ENCODE results near the gene TMEM151A.

TMEM151A gene

DNA sequence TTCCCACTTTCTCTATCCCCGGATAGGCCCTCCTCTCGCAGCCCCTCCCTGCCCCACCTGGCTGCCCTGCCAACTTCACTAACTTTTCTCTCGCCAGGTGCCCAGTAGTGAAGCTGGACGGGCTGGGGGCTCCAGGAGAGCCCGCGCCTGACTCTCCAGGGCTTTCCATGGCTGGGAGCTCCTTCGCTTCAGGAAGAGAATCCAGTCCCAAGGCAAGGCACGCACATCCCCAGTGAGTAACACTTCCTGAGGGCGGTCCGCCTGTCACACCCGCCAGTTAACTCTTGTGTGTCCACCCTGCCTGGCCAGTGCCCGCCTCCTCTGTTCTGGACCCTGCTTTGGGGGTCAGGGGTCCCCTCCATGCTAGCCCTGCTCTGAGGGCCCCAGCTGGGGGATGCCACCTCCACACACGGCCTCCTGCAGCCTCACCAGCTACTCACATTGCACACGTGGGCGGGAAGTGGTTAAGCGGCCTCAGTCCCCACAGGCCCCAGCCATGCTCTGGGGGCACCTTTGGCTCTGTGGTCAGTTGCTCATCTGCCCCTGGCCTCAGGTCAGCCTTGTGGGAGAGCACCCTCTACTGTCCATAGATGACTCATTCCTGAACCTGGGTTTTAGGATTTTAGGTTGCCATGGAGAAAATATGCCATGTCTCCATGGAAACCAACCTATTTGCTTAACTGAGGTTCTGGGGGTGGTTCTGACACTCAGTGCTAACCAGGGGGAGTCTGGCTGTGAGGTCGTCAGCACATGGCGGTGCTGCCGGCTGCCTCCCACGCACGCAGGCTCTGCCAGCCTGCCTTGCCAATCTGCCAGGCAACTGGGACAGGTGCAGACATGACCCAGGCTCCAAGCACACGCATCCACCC lies 44.8 kb downstream of the TMEM151A start, which contains the start of gene RIN1:
Gene RIN1 (minus strand): TSS at position 201 of the 869 bp plus-strand sequence. CDS start 32 bp downstream, at position 169.
- DNase-seq (ENCODE audit: low read depth): peak; percentile 95

DNA sequence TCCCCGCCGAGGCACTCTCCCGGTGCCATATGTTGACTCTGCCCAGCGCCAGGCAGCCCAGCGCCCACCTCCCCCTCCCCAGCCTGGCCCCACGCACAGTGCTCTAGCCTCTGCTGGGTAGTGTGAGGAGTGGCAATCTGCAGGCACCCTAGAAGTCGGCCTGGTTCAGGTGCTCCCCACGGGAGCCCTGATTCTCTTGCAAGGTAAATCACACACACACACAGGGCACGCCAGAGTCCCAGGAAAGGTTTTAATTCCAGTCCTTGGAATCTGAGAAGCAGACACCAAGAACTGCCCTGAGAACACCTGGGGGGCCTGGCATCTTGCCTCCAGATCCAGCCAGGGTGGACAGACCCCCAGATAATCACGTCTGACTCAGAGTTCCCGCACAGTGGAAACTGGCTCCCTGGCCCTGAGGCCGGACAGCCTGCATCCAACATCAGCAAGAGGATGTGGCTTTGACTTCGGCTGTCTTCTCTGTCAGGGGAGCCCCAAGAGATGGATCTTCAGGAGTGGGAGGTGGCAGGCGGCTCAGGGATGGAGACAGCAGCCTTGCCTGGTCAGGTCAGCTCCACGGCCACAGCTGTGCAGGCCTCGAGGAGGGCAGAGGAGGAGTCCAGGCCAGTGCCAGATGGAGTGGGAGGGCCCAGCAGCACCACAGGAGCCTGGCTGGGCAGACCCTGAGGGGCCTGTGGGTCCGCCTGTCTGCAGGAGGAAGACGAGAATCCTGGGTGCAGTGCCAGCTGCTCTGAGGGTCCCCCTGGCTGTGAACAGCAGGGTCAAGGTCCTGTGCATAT lies 45.6 kb downstream of the TMEM151A start:
- no peak for DNase-seq (ENCODE audit: low read depth)

DNA sequence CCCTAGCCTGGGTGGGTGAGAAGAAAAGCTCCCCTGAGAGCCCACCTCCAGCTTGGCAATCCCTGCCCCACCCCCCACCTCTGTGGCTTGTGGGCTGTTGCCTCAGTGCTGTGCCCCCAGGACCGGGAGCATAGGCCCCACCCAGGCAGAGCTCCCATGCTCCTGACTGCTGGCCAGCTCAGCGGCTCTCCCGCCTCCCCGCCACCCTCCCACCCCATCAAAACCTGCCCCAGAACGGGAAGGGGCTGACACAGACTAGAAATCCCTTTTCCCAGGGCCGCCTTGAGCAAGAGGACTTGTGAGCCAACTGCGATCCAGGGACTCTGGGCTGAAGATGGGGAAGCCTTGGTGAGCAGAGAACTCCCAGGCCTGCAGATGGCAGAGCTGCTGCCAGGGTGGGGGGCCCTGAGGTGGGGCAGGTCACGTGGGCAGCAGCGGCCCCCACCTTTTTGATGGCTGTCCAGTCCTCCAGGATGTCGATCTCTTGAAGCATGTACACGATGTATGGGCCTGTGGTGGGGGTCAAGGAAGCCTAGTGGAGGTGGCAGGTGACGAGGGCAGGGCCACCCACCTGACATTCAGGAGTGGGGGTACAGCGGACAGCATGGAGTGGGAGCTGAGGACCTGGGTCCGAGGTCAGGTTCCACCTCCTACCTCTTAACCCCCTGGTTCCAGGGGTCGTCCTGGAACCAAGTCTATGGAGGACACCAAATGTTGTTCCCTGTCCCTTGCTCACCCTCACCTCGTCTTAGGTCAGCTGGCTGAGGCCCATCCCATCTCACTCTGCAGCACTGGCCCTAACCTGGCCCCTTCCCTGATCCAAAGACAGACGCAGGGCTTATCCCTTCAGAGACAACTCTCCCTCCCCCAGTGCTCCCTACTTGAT lies 46.8 kb downstream of the TMEM151A start:
- DNase-seq (ENCODE audit: low read depth): no peak

DNA sequence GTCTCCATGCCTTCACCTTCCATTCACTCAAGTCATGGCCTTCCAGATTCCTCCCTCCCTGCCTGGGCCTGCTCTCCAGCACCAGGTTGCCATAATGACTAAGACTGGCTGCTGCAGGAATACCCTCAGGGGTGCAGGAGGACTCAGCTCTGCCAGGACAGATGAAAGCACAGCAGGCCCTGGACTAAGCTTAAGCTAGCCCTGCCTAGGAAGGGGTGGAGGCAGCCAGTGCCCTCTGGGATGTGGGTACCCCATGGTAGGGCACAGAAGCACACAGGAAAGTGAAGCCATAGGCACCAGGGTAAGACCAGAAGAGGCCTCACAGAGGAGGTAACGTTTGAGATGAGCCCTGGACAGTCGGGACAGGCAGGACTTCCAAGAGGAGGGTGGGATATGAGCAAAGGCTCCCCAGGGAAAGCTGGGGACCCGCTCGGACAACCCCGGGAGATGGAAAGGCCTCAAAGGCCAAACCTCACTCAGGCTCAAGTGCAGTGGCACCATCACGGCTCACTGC lies 47.5 kb downstream of the TMEM151A start:
- no peak for DNase-seq (ENCODE audit: low read depth)

DNA sequence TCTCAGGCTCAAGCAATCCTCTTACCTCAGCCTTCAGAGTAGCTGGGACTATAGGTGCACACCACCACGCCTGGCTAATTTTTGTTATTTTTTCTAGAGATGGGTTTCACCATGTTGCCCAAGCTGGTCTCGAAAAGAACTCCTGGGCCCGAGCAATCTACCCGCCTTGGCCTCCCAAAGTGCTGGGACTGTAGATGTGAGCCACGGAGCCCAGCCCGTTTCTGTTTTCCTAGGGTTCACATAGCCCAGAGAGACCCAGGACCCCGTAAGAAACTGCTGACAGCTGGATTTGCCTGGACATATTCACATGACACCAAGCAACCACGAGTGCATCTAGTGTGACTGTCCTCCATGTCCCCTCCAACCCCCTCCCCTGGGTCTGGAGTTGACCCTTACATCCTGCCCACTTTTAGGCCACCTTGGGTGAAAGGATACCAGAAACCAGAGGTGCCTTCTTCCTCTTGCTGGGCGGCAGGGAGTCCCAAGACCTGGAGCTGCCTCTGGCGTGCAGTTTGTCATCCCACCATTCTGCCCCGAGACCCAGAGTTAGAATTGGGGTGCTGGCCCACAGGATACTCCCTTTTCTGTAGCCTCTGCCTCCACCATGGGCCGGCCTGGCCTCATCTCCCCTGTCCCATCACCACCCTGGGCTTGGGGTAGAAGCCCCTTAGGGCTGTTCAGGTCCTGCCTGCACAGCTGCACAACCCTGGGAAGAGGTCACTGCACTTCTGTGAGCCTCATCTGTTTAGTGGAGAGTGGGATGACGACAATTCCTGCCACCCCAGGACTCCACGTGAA lies 48.2 kb downstream of the TMEM151A start:
- no peak for DNase-seq (ENCODE audit: low read depth)

DNA sequence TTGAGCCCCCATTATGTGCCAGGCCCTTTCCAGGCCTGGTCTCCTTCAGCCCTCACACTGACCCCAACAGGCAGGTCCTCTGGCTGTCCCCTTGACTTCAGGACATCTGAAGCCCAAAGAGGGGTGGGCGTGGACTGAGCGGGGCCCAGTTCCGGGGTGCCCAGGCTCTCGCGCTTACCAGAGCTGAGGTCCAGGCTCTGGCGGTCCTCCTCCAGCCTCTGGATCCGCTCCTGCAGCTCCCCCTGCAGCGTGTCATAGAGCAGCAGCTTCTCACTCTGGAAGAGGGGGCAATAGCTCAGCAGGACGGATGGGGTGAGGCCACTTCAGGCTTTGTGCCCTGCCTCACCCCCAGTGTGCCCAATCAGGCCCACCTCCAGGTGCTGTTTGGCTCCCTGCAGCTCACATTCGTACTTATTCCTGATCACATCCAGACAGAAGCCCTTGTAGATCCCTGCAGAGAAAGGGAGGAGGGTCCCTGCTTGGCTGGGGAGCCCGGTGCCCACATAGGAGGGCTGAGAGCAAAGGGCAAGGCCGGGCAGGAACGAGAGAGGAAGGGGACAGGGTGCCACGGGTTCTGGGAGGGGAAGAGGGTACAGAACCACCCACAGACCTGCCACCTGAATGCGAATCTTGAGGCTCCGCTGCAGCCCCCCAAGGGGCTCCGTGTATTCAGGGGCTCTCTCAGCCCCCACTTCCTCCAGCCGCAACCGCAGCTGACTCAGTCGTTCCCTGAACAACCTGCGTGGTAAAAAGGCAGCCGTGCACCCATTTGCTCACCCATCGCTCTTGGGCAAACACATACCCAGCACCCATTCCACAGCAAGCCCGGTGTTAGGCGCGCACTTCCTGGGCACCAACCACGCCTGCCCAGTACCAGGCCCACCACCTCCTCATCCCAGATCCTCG lies 49.2 kb downstream of the TMEM151A start:
- DNase-seq (ENCODE audit: low read depth): no peak

DNA sequence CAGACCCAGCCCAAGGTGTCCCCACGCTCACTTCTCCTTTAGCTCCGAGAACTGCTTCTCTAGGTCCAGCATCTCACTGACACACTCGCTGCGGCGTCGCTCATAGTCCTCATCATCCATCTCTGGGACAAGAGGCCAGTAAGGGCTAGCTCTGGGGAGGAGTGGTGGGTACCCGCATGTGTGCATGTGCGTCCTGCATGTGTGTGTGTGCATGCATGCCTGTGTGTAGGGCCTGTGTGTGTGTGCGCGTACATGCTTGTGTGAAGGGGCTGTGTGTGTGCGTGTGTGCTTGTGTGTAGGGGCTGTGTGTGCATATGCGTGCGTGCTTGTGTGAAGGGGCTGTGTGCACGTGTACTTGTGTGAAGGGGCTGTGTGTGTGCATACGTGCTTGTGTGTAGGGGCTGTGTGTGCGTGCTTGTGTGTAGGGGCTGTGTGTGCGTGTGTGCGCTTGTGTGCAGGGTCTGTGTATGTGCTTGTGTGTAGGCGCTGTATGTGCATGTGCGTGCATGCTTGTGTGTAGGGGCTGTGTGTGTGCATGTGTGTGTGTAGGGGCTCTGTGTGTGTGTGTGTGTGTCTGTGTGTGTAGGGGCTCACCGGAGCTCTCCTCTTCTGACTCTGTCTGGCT lies 49.9 kb downstream of the TMEM151A start:
- no peak for DNase-seq (ENCODE audit: low read depth)

DNA sequence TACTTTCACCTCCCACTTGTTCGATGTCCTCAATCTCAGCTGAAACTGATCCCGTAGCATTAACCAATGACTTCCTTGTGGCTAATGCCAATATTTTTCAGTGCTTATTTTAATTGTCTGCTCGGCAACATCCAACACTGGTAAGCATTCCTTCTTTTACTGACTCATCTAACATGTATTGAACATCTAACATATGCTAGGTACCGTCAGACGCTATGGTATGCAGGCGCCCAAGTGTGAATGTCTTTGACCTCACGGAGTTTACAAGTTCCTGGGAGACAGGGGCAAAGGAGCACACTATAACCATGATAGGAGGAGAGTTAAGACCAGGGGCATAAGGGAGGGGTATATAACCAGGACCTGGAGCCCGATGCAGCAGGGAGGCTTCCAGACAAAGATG lies 51.5 kb downstream of the TMEM151A start:
- no peak for DNase-seq (ENCODE audit: low read depth)

DNA sequence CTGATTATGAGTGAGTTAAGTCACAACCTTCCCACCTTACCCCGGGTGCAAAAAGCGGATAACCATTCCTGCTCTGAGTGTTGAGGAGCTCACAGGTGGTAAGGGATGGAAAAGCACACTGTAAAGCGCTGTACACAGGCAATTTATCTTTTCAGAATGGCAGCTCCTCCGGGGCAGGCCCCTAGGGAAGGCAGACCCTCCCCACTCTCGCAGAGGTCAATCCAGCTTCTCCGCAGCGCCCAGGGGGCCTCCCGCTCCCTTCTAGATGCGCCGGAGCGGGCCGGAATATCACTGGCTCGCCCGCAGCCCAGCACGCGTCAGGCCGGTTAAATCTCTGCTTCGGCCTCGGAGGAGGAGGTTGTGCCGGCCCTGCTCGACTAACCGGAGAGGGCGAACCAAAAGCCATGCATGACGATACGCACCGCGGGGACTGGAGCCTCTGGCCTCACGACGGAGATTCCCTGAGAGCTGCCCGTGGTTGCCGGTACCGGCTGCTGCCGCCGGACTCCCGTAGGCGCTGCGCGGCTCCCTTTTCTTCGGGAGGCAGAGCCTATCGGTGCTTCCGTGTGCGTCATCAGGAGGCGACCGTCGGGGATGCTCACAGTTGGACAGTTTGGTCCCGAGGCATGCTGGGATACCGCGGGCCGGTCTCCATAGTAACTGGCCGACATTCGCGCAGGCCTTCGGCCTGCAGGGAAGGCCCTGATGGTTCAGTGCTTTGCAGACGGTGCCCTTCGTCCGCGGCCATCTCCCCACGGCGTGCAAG lies 53.0 kb downstream of the TMEM151A start, which contains the start of gene BRMS1:
Gene BRMS1 (minus strand): TSS at position 555 of the 766 bp plus-strand sequence. CDS start 2,870 bp downstream, outside the sequence.
- DNase-seq (ENCODE audit: low read depth): peak; percentile 86

DNA sequence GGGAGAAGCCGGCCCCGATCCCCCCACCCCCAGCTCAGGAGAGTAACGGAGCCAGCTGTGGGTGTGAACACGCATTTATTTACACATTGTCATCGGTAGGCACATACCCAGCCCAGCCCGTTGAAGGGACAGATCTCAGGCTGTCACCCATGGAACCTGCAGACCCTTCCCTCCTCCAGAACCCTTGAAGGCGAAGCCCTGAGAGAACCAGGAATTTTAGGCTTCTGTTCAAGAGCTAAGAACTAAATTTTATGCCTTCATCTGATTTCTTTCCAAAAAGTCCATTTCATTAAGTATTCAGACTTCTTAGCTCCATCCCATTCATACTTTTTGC lies 53.6 kb downstream of the TMEM151A start:
- DNase-seq (ENCODE audit: low read depth): no peak
